Neural progenitor cell (in vitro differentiated cells): ENCODE results near the gene BMP8B. TPM values are rescaled to one million over a fixed set of nuclear protein-coding genes. Genes with fewer than 3 reads are reported as not detected.

Source experiments
- DNase-seq: peaks from one replicate; pipeline ENCODE4 v3.0.0-alpha.2; 2016; ENCODE audit warnings: low spot score
- H2AFZ ChIP-seq: fragments of 200-600 bp; sonication (generic); replicated peaks from 2 replicates; pipeline ENCODE4 v1.6.1; 2016; ENCODE audit warnings: antibody characterized with exemption
- H3F3A ChIP-seq: fragments of 200-600 bp; sonication (generic); 2 replicates; pipeline ENCODE4 v1.6.1; 2016; ENCODE audit warnings: antibody characterized with exemption, low read depth
- H3K27ac ChIP-seq: fragments of 200-600 bp; sonication (generic); 2 replicates; pipeline ENCODE4 v1.5.1; 2016; ENCODE audit warnings: mild to moderate bottlenecking
- H3K27me3 ChIP-seq: fragments of 200-600 bp; sonication (generic); 2 replicates; pipeline ENCODE4 v1.6.1; 2016; ENCODE audit warnings: mild to moderate bottlenecking, moderate library complexity
- H3K36me3 ChIP-seq: fragments of 200-600 bp; sonication (generic); 2 replicates; pipeline ENCODE4 v1.5.1; 2016
- H3K4me1 ChIP-seq: fragments of 200-600 bp; sonication (generic); 2 replicates; pipeline ENCODE4 v1.6.1; 2016; ENCODE audit warnings: mixed run types
- H3K4me2 ChIP-seq: fragments of 200-600 bp; sonication (generic); 2 replicates; pipeline ENCODE4 v1.6.1; 2016
- H3K4me3 ChIP-seq: fragments of 200-600 bp; sonication (generic); 2 replicates; pipeline ENCODE4 v1.5.1; 2016
- H3K79me2 ChIP-seq: fragments of 200-600 bp; sonication (generic); 2 replicates; pipeline ENCODE4 v1.6.1; 2016; ENCODE audit warnings: low read depth
- H3K9ac ChIP-seq: fragments of 200-600 bp; sonication (generic); 2 replicates; pipeline ENCODE4 v1.6.1; 2016
- H3K9me3 ChIP-seq: fragments of 200-600 bp; sonication (generic); 2 replicates; pipeline ENCODE4 v1.5.1; 2016; ENCODE audit warnings: low read depth
- H4K20me1 ChIP-seq: fragments of 200-600 bp; sonication (generic); 2 replicates; pipeline ENCODE4 v1.6.1; 2016; ENCODE audit warnings: low read depth
- H3K27ac Mint-ChIP-seq: 3 replicates; pipeline ENCODE4 v1.8.0; 2021; ENCODE audit warnings: mixed read lengths
- H3K27me3 Mint-ChIP-seq: 2 replicates; pipeline ENCODE4 v1.8.0; 2022; ENCODE audit warnings: low read depth, mild to moderate bottlenecking, inconsistent platforms, moderate library complexity, mixed read lengths; ENCODE audit not compliant: insufficient read depth
- H3K36me3 Mint-ChIP-seq: 3 replicates; pipeline ENCODE4 v1.8.0; 2021; ENCODE audit warnings: mixed read lengths
- H3K4me1 Mint-ChIP-seq: 3 replicates; pipeline ENCODE4 v1.8.0; 2021; ENCODE audit warnings: mixed read lengths
- H3K4me3 Mint-ChIP-seq: 3 replicates; pipeline ENCODE4 v1.8.0; 2021; ENCODE audit warnings: mild to moderate bottlenecking, moderate library complexity, mixed read lengths
- H3K9me3 Mint-ChIP-seq: 3 replicates; pipeline ENCODE4 v1.8.0; 2020; ENCODE audit warnings: mixed read lengths
- EZH2 ChIP-seq: fragments of 200-600 bp; sonication (generic); IDR thresholded peaks from 2 replicates; pipeline ENCODE4 v1.6.1; 2017; ENCODE audit warnings: antibody characterized with exemption, mild to moderate bottlenecking, moderate library complexity
- EZH2phosphoT487 ChIP-seq: fragments of 200-600 bp; sonication (generic); IDR thresholded peaks from 2 replicates; pipeline ENCODE4 v1.6.1; 2017; ENCODE audit warnings: antibody characterized with exemption
- total RNA-seq: library from RNA; depleted of rRNA; stranded (reverse); fragments of >200 nt; gene quantifications from 2 replicates; pipeline ENCODE4 v1.2.3, GENCODE V29; 2015; ENCODE audit warnings: low replicate concordance
- TF ChIP-seq, protein P1 (sequence below): fragments of 200-600 bp; sonication (generic); IDR thresholded peaks from 2 replicates; pipeline ENCODE4 v1.5.1; 2017; ENCODE audit warnings: antibody characterized with exemption, mild to moderate bottlenecking

BMP8B gene
- total RNA-seq, 1 donor from 2014 or later: 0.24 TPM

DNA sequence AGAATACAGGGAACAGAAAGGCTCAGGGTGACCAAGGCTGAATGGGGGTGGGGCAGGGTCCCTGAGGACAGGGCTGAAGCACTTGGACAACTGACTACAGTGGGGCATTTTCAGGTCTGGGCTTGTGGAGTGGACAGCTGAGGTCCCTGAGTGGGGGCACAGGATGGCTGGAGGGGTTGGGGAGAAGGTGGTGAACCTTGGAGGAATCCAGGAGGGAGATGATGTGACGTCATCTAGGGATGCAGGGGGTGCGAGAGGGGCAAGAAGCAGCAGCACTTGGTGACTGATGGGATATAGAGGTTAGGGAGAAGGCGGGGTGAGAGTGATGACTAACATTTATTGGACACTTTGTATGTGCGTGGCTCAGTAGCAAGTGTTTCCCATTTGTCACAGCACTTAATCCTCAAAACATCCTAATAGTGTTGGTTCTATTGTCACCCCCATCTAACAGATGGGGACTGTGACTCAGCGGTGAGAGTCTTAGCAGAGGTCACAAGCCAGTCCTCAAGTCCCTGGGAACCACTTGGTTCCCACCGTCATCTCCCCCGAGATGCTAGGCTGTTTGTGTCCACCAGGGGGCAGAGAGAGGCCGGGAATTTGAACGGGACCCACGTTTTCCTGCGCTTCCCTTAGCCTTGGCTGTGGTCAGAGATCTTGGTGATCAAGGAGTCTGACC is 27.9 kb upstream of the BMP8B start:
- peak overlapping the region; percentile 90 for H3K27ac Mint-ChIP-seq
- peaks cover 14% of the 10 kb centered on the region for H3K4me1 Mint-ChIP-seq
- H3K27ac ChIP-seq: no peak overlapping the region
- H3K4me3 Mint-ChIP-seq: peak overlapping the region; percentile 50
- no peak overlapping the region for H2AFZ ChIP-seq
- no peaks in the 10 kb centered on the region for H3K9me3 ChIP-seq
- H3K27me3 Mint-ChIP-seq: peaks cover 11% of the 10 kb centered on the region
- no peaks in the 10 kb centered on the region for H3K4me1 ChIP-seq
- no peaks in the 10 kb centered on the region for H4K20me1 ChIP-seq
- H3K9me3 Mint-ChIP-seq: no peaks in the 10 kb centered on the region
- TF ChIP-seq, protein P1, sequence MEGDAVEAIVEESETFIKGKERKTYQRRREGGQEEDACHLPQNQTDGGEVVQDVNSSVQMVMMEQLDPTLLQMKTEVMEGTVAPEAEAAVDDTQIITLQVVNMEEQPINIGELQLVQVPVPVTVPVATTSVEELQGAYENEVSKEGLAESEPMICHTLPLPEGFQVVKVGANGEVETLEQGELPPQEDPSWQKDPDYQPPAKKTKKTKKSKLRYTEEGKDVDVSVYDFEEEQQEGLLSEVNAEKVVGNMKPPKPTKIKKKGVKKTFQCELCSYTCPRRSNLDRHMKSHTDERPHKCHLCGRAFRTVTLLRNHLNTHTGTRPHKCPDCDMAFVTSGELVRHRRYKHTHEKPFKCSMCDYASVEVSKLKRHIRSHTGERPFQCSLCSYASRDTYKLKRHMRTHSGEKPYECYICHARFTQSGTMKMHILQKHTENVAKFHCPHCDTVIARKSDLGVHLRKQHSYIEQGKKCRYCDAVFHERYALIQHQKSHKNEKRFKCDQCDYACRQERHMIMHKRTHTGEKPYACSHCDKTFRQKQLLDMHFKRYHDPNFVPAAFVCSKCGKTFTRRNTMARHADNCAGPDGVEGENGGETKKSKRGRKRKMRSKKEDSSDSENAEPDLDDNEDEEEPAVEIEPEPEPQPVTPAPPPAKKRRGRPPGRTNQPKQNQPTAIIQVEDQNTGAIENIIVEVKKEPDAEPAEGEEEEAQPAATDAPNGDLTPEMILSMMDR: peak; percentile 78
- TF ChIP-seq EZH2 (no peak), EZH2phosphoT487 (no peak)
- H3K4me3 ChIP-seq: no peak overlapping the region
- no peaks in the 10 kb centered on the region for H3K79me2 ChIP-seq
- H3K36me3 ChIP-seq: no peaks in the 10 kb centered on the region
- H3K36me3 Mint-ChIP-seq: no peaks in the 10 kb centered on the region
- peak; percentile 79 for DNase-seq
- H3F3A ChIP-seq: no peaks in the 10 kb centered on the region
- no peak overlapping the region for H3K9ac ChIP-seq
- H3K4me2 ChIP-seq: no peak overlapping the region
- H3K27me3 ChIP-seq: peaks cover 5% of the 10 kb centered on the region

DNA sequence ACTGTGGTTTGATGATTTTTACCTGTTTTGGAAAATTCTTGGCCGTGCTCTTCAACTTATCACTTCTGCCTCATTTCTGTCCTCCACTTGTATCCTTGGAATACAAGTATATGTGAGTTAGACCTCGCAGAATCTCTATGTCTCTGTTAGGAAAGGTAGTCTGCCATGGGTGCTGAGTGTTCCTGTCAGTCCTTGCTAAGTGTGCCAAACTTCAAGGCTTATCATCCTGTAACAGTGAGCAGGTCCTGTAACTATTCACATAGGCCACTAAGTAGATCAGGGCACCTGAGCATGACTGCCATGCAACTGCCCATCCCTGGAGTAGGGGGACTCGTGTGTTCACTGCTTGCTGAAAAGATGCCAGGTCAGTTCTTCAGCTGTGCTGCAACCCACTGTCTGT is 24.2 kb upstream of the BMP8B start:
- H3K36me3 ChIP-seq: no peaks in the 10 kb centered on the region
- H3K4me3 Mint-ChIP-seq: no peak overlapping the region
- no peaks in the 10 kb centered on the region for H3K79me2 ChIP-seq
- H3K4me1 ChIP-seq: no peaks in the 10 kb centered on the region
- H3K27me3 Mint-ChIP-seq: peaks cover 9% of the 10 kb centered on the region
- no peaks in the 10 kb centered on the region for H3F3A ChIP-seq
- no peak overlapping the region for H3K9ac ChIP-seq
- H3K4me2 ChIP-seq: no peak overlapping the region
- no peak overlapping the region for H3K27ac ChIP-seq
- no peak overlapping the region for H3K27ac Mint-ChIP-seq
- H3K9me3 Mint-ChIP-seq: peaks cover 4% of the 10 kb centered on the region
- H3K4me1 Mint-ChIP-seq: peaks cover 14% of the 10 kb centered on the region
- peaks cover 5% of the 10 kb centered on the region for H3K27me3 ChIP-seq
- no peak overlapping the region for H3K4me3 ChIP-seq
- H4K20me1 ChIP-seq: no peaks in the 10 kb centered on the region
- DNase-seq: no peak
- peaks cover 2% of the 10 kb centered on the region for H3K36me3 Mint-ChIP-seq
- H2AFZ ChIP-seq: no peak overlapping the region
- TF ChIP-seq, protein P1: no peak
- TF ChIP-seq EZH2 (no peak), EZH2phosphoT487 (no peak)
- no peaks in the 10 kb centered on the region for H3K9me3 ChIP-seq

DNA sequence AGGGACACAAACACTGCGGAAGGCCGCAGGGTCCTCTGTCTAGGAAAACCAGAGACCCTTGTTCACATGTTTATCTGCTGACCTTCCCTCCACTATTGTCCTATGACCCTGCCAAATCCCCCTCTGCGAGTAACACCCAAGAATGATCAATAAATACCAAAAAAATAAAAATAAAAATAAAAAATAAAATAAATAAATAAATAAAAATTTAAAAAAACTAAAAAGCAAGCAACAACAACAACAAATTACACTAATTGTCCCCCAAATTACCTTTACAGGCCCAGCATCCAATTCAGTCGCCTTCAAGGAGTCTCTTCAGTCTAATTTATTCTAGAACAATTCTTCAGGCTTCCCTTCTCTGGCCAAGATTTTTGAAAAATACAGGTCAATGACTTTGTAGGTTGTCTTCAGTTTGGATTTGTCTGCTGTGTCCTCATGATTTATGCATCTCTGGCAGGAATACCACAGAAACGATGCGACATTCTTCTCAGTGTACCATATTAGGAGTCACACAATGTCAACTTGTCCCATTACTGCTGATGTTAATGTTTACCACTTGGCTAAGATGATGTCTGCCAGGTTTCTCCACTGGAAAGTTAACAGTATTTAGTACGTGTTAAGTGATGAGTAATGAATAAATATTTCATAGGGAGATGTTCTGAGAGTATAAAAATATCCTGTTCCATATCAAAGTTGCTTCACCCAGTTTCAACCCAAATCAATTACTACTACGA is 20.3 kb upstream of the BMP8B start:
- H3K4me2 ChIP-seq: no peak overlapping the region
- DNase-seq: no peak

More for the DNA sequence above, 20.3 kb upstream of the BMP8B start:
- no peak overlapping the region for H3K4me3 Mint-ChIP-seq
- H3K36me3 Mint-ChIP-seq: peaks cover 2% of the 10 kb centered on the region
- H3K9me3 ChIP-seq: peaks cover 10% of the 10 kb centered on the region
- H3K4me1 ChIP-seq: no peaks in the 10 kb centered on the region
- no peaks in the 10 kb centered on the region for H3K27me3 ChIP-seq
- H3K27me3 Mint-ChIP-seq: peaks cover 7% of the 10 kb centered on the region
- H3K9me3 Mint-ChIP-seq: peaks cover 13% of the 10 kb centered on the region
- no peaks in the 10 kb centered on the region for H3K36me3 ChIP-seq
- peaks cover 2% of the 10 kb centered on the region for H3F3A ChIP-seq
- H4K20me1 ChIP-seq: no peaks in the 10 kb centered on the region
- H2AFZ ChIP-seq: no peak overlapping the region
- no peak overlapping the region for H3K9ac ChIP-seq
- H3K4me3 ChIP-seq: no peak overlapping the region
- H3K79me2 ChIP-seq: no peaks in the 10 kb centered on the region
- no peak overlapping the region for H3K27ac Mint-ChIP-seq
- peaks cover under 1% of the 10 kb centered on the region for H3K4me1 Mint-ChIP-seq
- no peak overlapping the region for H3K27ac ChIP-seq
- TF ChIP-seq EZH2phosphoT487 (no peak), EZH2 (no peak)
- TF ChIP-seq, protein P1: no peak
